ENCODE data around the gene FTO. TPM values are rescaled to one million over a fixed set of nuclear protein-coding genes. Genes with fewer than 3 reads are reported as not detected.

The FTO gene
- total RNA-seq, 2 donors from 2014 or later = 73.6 to 90.6 TPM

- Histone ChIP-seq H3K27me3 (no peaks in the 10 kb centered on the region), H3K4me3 (no peak overlapping the region), H3K9me3 (no peaks in the 10 kb centered on the region), H3K4me1 (peaks cover 0 to 20% of the 10 kb centered on the region in 2 donors), H3K27ac (no peak overlapping the region), H3K36me3 (no peaks in the 10 kb centered on the region)
- DNase-seq (ENCODE audit: low spot score) = no peak
- TF ChIP-seq CTCF (IDR thresholded peaks at IDR 0.05) = no peak
Observed at GRCh38 chr16:53755026-53755910, 51.3 kb downstream of the FTO start.

- Histone ChIP-seq H3K9me3 (no peaks in the 10 kb centered on the region), H3K27me3 (no peaks in the 10 kb centered on the region), H3K4me1 (peaks cover 0 to 20% of the 10 kb centered on the region in 2 donors), H3K36me3 (no peaks in the 10 kb centered on the region), H3K4me3 (no peak overlapping the region), H3K27ac (no peak overlapping the region)
- TF ChIP-seq CTCF (IDR thresholded peaks at IDR 0.05) = no peak
- no peak for DNase-seq (ENCODE audit: low spot score)
Observed at GRCh38 chr16:53756275-53756996, 52.5 kb downstream of the FTO start.

- DNase-seq (ENCODE audit: low spot score) = no peak
- no peak overlapping the region for H3K4me3 ChIP-seq
- peaks cover 0 to 20% of the 10 kb centered on the region in 2 donors for H3K4me1 ChIP-seq
- H3K9me3 ChIP-seq = no peaks in the 10 kb centered on the region
- H3K36me3 ChIP-seq = no peaks in the 10 kb centered on the region
- H3K27me3 ChIP-seq = no peaks in the 10 kb centered on the region
- TF ChIP-seq CTCF (IDR thresholded peaks at IDR 0.05) = no peak
- H3K27ac ChIP-seq = no peak overlapping the region
Observed at GRCh38 chr16:53757971-53758609, 54.1 kb downstream of the FTO start.

- H3K9me3 ChIP-seq = no peaks in the 10 kb centered on the region
- H3K36me3 ChIP-seq = no peaks in the 10 kb centered on the region
- H3K4me1 ChIP-seq = peaks cover 0 to 9% of the 10 kb centered on the region in 2 donors
- TF ChIP-seq CTCF (IDR thresholded peaks at IDR 0.05) = no peak
- H3K27ac ChIP-seq = no peak overlapping the region
- no peak overlapping the region for H3K4me3 ChIP-seq
- no peaks in the 10 kb centered on the region for H3K27me3 ChIP-seq
- no peak for DNase-seq (ENCODE audit: low spot score)
Observed at GRCh38 chr16:53761962-53762703, 58.2 kb downstream of the FTO start.

- Histone ChIP-seq H3K4me3 (no peak overlapping the region), H3K4me1 (peaks cover 0 to 32% of the 10 kb centered on the region in 2 donors), H3K36me3 (no peaks in the 10 kb centered on the region), H3K9me3 (no peaks in the 10 kb centered on the region), H3K27ac (no peak overlapping the region), H3K27me3 (no peaks in the 10 kb centered on the region)
- TF ChIP-seq CTCF (IDR thresholded peaks at IDR 0.05) = no peak
- DNase-seq (ENCODE audit: low spot score) = no peak
Observed at GRCh38 chr16:53766304-53767016, 62.5 kb downstream of the FTO start.

All from right atrium auricular region (tissue), 2 donors.